ENCODE measurements around the gene NCAPG2. TPM values are rescaled to one million over a fixed set of nuclear protein-coding genes. Genes with fewer than 3 reads are reported as not detected.

Gene NCAPG2
- total RNA-seq, 1 experiment from 2014 or later, result 99.4 TPM

- no peak for DNase-seq
Measured at GRCh38 chr7:158633055-158633956, 71.3 kb downstream of the NCAPG2 start.

More at GRCh38 chr7:158633055-158633956, 71.3 kb downstream of the NCAPG2 start:
- no peaks in the 10 kb centered on the region for H3K23me2 ChIP-seq (ENCODE audit: insufficient read length, low read depth, low read length, poor library complexity, severe bottlenecking)
- H3K4me2 ChIP-seq (ENCODE audit: insufficient read depth, insufficient read length, low read length), result no peak overlapping the region
- Mint-ChIP-seq H3K27me3 (ENCODE audit: low read depth) (no peaks in the 10 kb centered on the region), H3K27ac (no peak overlapping the region; a peak in 1 of 7 replicates), H3K9me3 (no peaks in the 10 kb centered on the region), H3K4me3 (no peak overlapping the region), H3K36me3 (ENCODE audit: insufficient read depth in 1 of 3, low read depth in 3 of 3) (peaks cover 24 to 54% (median 49%) of the 10 kb centered on the region in 3 experiments; a peak in 6 of 7 replicates), H3K4me1 (no peaks in the 10 kb centered on the region)
- H3K14ac ChIP-seq (ENCODE audit: insufficient read depth, low read length), result no peak overlapping the region
- H2BK20ac ChIP-seq (ENCODE audit: low read depth, low read length, poor library complexity, severe bottlenecking), result no peak overlapping the region
- H4K20me1 ChIP-seq (ENCODE audit: control insufficient read depth, insufficient read depth, insufficient read length), result no peaks in the 10 kb centered on the region
- no peak overlapping the region for H2BK5ac ChIP-seq (ENCODE audit: insufficient read length, low read length)
- no peaks in the 10 kb centered on the region for H3K4me1 ChIP-seq (ENCODE audit: insufficient read depth, low read length)
- no peak overlapping the region for H4K91ac ChIP-seq (ENCODE audit: insufficient read length, low read depth, low read length)
- H3K27me3 ChIP-seq (ENCODE audit: insufficient read depth, low read length), result no peaks in the 10 kb centered on the region
- H3K79me1 ChIP-seq (ENCODE audit: insufficient read depth, low read depth, low read length, poor library complexity, severe bottlenecking), result no peaks in the 10 kb centered on the region
- H3K56ac ChIP-seq (ENCODE audit: insufficient read length, low read depth, low read length), result no peak overlapping the region
- H3K9ac ChIP-seq (ENCODE audit: extremely low read depth, insufficient read length, low read length), result no peak overlapping the region
- no peak overlapping the region for H3K23ac ChIP-seq (ENCODE audit: insufficient read length, low read depth, low read length)
- no peak overlapping the region for H3T11ph ChIP-seq (ENCODE audit: low read length)
- no peaks in the 10 kb centered on the region for H3K79me2 ChIP-seq (ENCODE audit: insufficient read depth, low read length)
- H2BK120ac ChIP-seq (ENCODE audit: low read depth, low read length, poor library complexity, severe bottlenecking), result no peak overlapping the region
- no peak overlapping the region for H4K8ac ChIP-seq (replicated peaks; ENCODE audit: insufficient read length, low read depth, low read length)
- H2AK5ac ChIP-seq (ENCODE audit: insufficient read length, low read length), result no peak overlapping the region
- H3K9me3 ChIP-seq (ENCODE audit: control insufficient read depth, low read depth, low read length), result no peaks in the 10 kb centered on the region
- no peak overlapping the region for H4K5ac ChIP-seq (ENCODE audit: insufficient read length, low read depth, low read length)
- H3K27ac ChIP-seq (ENCODE audit: insufficient read length, low read depth, low read length), result no peak overlapping the region
- no peak overlapping the region for H3K4ac ChIP-seq (ENCODE audit: low read depth, low read length)
- no peak overlapping the region for H2BK15ac ChIP-seq (ENCODE audit: low read depth, low read length)
- WGBS (ENCODE audit: extremely low coverage, insufficient read length, low lambda C conversion rate), result no CpG with 5 or more reads among the region's 11 CpGs
- no peak overlapping the region for H2AFZ ChIP-seq (ENCODE audit: low read length)
- no peak overlapping the region for H2BK12ac ChIP-seq (ENCODE audit: insufficient read length, low read depth, low read length)
- TF ChIP-seq CTCF (conservative IDR thresholded peaks at IDR 0.05), result no peak
- no peak overlapping the region for H3K18ac ChIP-seq (ENCODE audit: insufficient read length, low read depth, low read length)
